K562 (cell line): ENCODE data around the gene CELSR1. TPM values are rescaled to one million over a fixed set of nuclear protein-coding genes. Genes with fewer than 3 reads are reported as not detected.

Experiments
- DPF2 ChIP-seq: fragments of 450-650 bp; IDR thresholded peaks from 2 replicates; pipeline ENCODE4 v1.6.1; 2016
- KHSRP ChIP-seq: fragments of 450-650 bp; IDR thresholded peaks from 2 replicates; pipeline ENCODE4 v1.6.1; 2017
- MBD2 ChIP-seq: sonication (generic); IDR thresholded peaks from 2 replicates; pipeline ENCODE4 v1.6.1; 2016; ENCODE audit warnings: low read depth, borderline replicate concordance
- RAD21 ChIP-seq, 2 experiments: fragments of 250-450 bp in 1 of 2; fragments of 450-650 bp in 1 of 2; sonication (Bioruptor Pico) in 1 of 2; formaldehyde crosslinking in 1 of 2; IDR thresholded peaks in 1 of 2; conservative IDR thresholded peaks in 1 of 2; 2 replicates each; pipeline versions ENCODE4 v1.4.0 to v1.8.0; 2020 to 2022; ENCODE audit warnings: mild to moderate bottlenecking in 2 of 2, moderate library complexity in 1 of 2
- ZKSCAN8 ChIP-seq: fragments of 200-800 bp; sonication (Bioruptor generic); IDR thresholded peaks from 2 replicates; pipeline ENCODE4 v1.6.1; 2016; ENCODE audit warnings: missing genetic modification characterization, missing compliant biosample characterization
- ZNF766 ChIP-seq: fragments of 200-800 bp; sonication (Bioruptor generic); conservative IDR thresholded peaks from 2 replicates; pipeline ENCODE4 v1.6.1; 2016; ENCODE audit warnings: missing genetic modification characterization, missing compliant biosample characterization
- polyA plus RNA-seq, 8 experiments: library from polyadenylated mRNA; depleted of rRNA in 4 of 8; stranded (reverse) in 5 of 8; unstranded in 3 of 8; fragments of >200 nt; fragmentation: Nextera tagmentation in 2 of 8; fragmentation: Illumina TruSeq in 1 of 8; extraction: Ambion mirVana in 2 of 8; extraction: Trizol in 1 of 8; gene quantifications; 2 replicates each; pipeline versions ENCODE4 v1.2.1 to v1.2.3, GENCODE V29; 2011 to 2014; ENCODE audit warnings: inconsistent platforms in 1 of 8, missing spikeins in 1 of 8
- total RNA-seq, 7 experiments: library from RNA; depleted of rRNA in 6 of 7; stranded (reverse); fragments of >200 nt in 6 of 7; fragmentation: Illumina TruSeq in 2 of 7; extraction: Trizol in 2 of 7; gene quantifications; 2 replicates each; pipeline versions ENCODE4 v1.2.1 to v1.2.3, GENCODE V29; 2011 to 2021; ENCODE audit warnings: low replicate concordance in 1 of 7
- TF ChIP-seq, protein P1 (sequence below): sonication (generic); formaldehyde crosslinking; IDR thresholded peaks from 2 replicates; pipeline ENCODE4 v1.8.0; 2022; ENCODE audit warnings: missing genetic modification reagents, mild to moderate bottlenecking, borderline replicate concordance
- TF ChIP-seq, protein P2 (sequence below): sonication (generic); formaldehyde crosslinking; IDR thresholded peaks from 2 replicates; pipeline ENCODE4 v1.8.1; 2023; ENCODE audit warnings: mild to moderate bottlenecking, missing genetic modification reagents
- TF ChIP-seq, protein P3 (sequence below), 2 experiments: fragments of 450-650 bp in 1 of 2; sonication (generic) in 1 of 2; formaldehyde crosslinking in 1 of 2; IDR thresholded peaks; 2 replicates each; pipeline versions ENCODE4 v1.7.1 to v1.9.0; 2016 to 2022; ENCODE audit warnings: inconsistent platforms in 1 of 2, mild to moderate bottlenecking in 1 of 2, missing genetic modification reagents in 1 of 2
- TF ChIP-seq, protein P4 (sequence below): fragments of 450-650 bp; IDR thresholded peaks from 2 replicates; pipeline ENCODE4 v1.6.1; 2016; ENCODE audit warnings: antibody characterized with exemption

Gene CELSR1
- total and polyA plus RNA-seq, 9 of the 15 experiments (the other 6 are each of a cell fraction or from before 2014, with no cell fraction given) = under 0.01 to 0.09 TPM; not detected in 7

DNA sequence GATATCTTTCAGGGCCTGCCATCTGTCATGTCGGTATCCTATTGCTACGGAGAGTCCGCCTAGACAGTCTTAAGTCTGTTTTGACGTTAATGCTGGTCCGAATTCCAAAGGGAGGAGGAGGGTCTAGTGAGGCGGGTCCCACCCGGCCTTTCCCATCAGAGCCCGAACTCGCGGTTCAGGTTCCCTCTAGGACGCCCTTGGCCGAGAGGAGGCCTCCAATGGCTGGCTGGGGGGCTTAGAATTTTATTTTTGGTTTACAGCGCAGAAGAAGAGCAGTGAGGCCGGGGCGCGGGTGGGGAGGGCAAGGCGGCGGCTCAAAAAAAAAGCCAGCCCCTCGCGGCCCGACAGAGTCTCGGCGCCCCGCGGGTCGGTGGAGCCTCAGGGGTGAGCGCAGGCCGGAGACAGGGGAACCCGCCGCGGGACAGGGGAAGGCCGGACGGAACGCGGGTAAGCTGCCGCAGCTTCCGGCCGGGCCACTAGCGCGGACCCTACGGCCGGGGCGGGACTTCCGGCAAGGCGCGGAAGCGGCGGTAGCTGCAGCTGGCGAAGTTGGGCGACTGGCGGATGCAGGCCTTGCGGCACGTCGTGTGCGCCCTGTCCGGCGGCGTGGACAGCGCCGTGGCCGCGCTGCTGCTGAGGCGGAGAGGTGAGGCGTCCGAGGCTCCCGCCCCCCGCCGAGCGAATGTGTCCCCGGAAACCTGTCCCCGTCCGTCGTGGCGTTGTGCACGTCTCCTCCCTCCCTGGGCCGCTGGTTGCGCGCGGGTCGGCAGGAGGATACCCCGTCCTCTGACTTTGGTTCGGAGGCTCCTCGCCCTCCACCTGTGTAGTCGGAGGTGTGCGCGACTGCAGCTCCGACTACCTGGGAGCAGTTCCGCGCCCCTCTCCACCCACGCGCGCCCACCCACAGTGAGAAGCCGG lies 202.0 kb downstream of the CELSR1 start, which contains the start of gene TRMU (continued):
- TF ChIP-seq, protein P1, sequence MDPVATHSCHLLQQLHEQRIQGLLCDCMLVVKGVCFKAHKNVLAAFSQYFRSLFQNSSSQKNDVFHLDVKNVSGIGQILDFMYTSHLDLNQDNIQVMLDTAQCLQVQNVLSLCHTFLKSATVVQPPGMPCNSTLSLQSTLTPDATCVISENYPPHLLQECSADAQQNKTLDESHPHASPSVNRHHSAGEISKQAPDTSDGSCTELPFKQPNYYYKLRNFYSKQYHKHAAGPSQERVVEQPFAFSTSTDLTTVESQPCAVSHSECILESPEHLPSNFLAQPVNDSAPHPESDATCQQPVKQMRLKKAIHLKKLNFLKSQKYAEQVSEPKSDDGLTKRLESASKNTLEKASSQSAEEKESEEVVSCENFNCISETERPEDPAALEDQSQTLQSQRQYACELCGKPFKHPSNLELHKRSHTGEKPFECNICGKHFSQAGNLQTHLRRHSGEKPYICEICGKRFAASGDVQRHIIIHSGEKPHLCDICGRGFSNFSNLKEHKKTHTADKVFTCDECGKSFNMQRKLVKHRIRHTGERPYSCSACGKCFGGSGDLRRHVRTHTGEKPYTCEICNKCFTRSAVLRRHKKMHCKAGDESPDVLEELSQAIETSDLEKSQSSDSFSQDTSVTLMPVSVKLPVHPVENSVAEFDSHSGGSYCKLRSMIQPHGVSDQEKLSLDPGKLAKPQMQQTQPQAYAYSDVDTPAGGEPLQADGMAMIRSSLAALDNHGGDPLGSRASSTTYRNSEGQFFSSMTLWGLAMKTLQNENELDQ (CRISPR knock-in tag) = no peak
- no peak for TF ChIP-seq DPF2
- TF ChIP-seq, protein P2, sequence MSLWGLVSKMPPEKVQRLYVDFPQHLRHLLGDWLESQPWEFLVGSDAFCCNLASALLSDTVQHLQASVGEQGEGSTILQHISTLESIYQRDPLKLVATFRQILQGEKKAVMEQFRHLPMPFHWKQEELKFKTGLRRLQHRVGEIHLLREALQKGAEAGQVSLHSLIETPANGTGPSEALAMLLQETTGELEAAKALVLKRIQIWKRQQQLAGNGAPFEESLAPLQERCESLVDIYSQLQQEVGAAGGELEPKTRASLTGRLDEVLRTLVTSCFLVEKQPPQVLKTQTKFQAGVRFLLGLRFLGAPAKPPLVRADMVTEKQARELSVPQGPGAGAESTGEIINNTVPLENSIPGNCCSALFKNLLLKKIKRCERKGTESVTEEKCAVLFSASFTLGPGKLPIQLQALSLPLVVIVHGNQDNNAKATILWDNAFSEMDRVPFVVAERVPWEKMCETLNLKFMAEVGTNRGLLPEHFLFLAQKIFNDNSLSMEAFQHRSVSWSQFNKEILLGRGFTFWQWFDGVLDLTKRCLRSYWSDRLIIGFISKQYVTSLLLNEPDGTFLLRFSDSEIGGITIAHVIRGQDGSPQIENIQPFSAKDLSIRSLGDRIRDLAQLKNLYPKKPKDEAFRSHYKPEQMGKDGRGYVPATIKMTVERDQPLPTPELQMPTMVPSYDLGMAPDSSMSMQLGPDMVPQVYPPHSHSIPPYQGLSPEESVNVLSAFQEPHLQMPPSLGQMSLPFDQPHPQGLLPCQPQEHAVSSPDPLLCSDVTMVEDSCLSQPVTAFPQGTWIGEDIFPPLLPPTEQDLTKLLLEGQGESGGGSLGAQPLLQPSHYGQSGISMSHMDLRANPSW (CRISPR knock-in tag) = no peak
- TF ChIP-seq ZKSCAN8 (CRISPR knock-in tag) = no peak
- TF ChIP-seq ZNF766 = no peak
- TF ChIP-seq, protein P3, sequence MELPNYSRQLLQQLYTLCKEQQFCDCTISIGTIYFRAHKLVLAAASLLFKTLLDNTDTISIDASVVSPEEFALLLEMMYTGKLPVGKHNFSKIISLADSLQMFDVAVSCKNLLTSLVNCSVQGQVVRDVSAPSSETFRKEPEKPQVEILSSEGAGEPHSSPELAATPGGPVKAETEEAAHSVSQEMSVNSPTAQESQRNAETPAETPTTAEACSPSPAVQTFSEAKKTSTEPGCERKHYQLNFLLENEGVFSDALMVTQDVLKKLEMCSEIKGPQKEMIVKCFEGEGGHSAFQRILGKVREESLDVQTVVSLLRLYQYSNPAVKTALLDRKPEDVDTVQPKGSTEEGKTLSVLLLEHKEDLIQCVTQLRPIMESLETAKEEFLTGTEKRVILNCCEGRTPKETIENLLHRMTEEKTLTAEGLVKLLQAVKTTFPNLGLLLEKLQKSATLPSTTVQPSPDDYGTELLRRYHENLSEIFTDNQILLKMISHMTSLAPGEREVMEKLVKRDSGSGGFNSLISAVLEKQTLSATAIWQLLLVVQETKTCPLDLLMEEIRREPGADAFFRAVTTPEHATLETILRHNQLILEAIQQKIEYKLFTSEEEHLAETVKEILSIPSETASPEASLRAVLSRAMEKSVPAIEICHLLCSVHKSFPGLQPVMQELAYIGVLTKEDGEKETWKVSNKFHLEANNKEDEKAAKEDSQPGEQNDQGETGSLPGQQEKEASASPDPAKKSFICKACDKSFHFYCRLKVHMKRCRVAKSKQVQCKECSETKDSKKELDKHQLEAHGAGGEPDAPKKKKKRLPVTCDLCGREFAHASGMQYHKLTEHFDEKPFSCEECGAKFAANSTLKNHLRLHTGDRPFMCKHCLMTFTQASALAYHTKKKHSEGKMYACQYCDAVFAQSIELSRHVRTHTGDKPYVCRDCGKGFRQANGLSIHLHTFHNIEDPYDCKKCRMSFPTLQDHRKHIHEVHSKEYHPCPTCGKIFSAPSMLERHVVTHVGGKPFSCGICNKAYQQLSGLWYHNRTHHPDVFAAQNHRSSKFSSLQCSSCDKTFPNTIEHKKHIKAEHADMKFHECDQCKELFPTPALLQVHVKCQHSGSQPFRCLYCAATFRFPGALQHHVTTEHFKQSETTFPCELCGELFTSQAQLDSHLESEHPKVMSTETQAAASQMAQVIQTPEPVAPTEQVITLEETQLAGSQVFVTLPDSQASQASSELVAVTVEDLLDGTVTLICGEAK (IDR thresholded peaks at IDR 0.05) = peak; percentile 99
- TF ChIP-seq, protein P3 (CRISPR knock-in tag; IDR thresholded peaks at IDR 0.05) = no peak
- TF ChIP-seq, protein P4, sequence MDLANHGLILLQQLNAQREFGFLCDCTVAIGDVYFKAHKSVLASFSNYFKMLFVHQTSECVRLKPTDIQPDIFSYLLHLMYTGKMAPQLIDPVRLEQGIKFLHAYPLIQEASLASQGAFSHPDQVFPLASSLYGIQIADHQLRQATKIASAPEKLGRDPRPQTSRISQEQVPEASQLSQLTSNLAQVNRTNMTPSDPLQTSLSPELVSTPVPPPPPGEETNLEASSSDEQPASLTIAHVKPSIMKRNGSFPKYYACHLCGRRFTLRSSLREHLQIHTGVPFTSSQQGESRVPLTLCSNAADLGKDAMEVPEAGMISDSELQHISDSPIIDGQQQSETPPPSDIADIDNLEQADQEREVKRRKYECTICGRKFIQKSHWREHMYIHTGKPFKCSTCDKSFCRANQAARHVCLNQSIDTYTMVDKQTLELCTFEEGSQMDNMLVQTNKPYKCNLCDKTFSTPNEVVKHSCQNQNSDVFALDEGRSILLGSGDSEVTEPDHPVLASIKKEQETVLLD = no peak
- no peak for TF ChIP-seq MBD2
- TF ChIP-seq RAD21 (CRISPR knock-in tag; conservative IDR thresholded peaks at IDR 0.05 in 1 of 2, IDR thresholded peaks at IDR 0.05 in 1 of 2) = no peak
- no peak for TF ChIP-seq KHSRP
